ENCODE data around the gene HIC1. TPM values are rescaled to one million over a fixed set of nuclear protein-coding genes. Genes with fewer than 3 reads are reported as not detected.
A peak's percentile ranks its signal among the peaks of the same experiment; 100 is the strongest.

Gene HIC1
- total and polyA plus RNA-seq, 9 of the 15 experiments (the other 6 are each of a cell fraction or from before 2014, with no cell fraction given) = 0.01 to 2.5 (median 0.18) TPM

DNA sequence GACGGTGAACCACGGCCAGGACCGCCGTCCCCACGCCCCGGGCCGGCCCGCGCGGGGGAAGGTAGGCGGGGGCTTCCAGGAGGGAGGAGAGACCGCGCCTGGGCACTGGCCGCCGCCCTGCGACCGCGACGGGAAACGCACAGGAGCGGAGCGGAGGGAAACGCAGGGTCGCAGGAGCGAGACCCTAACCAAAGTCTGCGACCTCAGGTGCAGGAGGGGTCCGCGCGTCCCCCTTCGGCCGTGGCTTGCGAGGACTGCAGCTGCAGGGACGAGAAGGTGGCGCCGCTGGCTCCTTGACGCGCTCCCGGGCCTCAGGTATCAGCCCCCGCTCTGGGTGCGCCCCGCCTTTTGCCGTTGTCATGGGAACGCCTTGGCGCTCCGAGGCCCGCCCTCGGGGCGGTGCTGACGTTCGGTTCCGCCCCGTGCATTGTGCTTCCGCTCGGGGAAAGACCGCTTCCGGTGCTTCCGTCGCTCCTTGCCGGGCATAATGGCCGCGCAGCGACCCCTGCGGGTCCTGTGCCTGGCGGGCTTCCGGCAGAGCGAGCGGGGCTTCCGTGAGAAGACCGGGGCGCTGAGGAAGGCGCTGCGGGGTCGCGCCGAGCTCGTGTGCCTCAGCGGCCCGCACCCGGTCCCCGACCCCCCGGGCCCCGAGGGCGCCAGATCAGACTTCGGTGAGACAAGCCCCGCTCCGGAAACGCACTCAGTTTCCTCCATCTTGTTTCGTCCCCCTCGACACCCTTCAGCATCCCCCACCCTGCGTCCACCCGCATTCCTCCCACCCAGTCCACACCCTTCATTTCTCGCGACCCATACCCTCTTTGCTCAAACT is 13.1 kb upstream of the HIC1 start, which contains the start of gene OVCA2 (continued):
- TF ChIP-seq ESRRA (IDR thresholded peaks at IDR 0.05; ENCODE audit: borderline replicate concordance, low read depth) (peak; percentile 17; the same call in 1 of the 2 replicates), SREBF1 (IDR thresholded peaks at IDR 0.05; ENCODE audit: borderline replicate concordance, low read depth, low read length) (no peak), ADNP (tag; IDR thresholded peaks at IDR 0.05) (no peak), SIN3B (IDR thresholded peaks at IDR 0.05; ENCODE audit: low read depth) (peak; percentile 75)
- TF ChIP-seq, protein P1, sequence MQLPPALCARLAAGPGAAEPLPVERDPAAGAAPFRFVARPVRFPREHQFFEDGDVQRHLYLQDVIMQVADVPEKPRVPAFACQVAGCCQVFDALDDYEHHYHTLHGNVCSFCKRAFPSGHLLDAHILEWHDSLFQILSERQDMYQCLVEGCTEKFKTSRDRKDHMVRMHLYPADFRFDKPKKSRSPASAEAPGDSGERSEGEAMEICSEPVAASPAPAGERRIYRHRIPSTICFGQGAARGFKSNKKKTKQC (CRISPR knock-in tag; IDR thresholded peaks at IDR 0.05) = no peak

DNA sequence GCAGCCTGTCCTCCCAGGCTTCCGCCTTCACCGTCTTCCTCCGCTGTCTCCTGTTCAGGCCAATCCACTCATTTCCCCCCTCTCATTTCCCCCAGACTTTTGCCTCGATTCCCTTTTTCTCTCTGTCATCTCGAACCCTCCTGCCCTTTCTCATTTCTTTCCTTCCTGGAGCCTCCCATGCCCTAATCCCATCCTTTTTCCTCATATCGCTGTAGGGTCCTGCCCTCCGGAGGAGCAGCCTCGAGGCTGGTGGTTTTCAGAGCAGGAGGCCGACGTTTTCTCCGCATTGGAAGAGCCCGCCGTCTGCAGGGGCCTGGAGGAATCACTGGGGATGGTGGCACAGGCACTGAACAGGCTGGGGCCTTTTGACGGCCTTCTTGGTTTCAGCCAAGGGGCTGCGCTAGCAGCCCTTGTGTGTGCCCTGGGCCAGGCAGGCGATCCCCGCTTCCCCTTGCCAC is 12.5 kb upstream of the HIC1 start:
- Histone ChIP-seq H3K27ac (ENCODE audit: extremely low read depth, low read depth, low read length) (peak overlapping the region; percentile 89), H3K4me1 (replicated peaks in 1 of 2; ENCODE audit: control insufficient read depth in 2 of 2, insufficient read depth in 2 of 2, low read length in 2 of 2) (peaks cover 3 to 20% of the 10 kb centered on the region in 2 experiments; a peak in 4 of 5 replicates), H3K4me2 (ENCODE audit: insufficient read depth, low read length) (peak overlapping the region; percentile 81), H3K79me2 (ENCODE audit: control insufficient read depth, insufficient read depth, low read length) (peaks cover 14% of the 10 kb centered on the region), H3K9ac (ENCODE audit: insufficient read depth in 1 of 2, low read depth in 2 of 2, low read length in 2 of 2) (peak overlapping the region; percentile 86 to 92), H3K27me3 (ENCODE audit: control insufficient read depth in 2 of 2, insufficient read depth in 2 of 2, low read length in 2 of 2) (no peaks in the 10 kb centered on the region), H3K9me3 (replicated peaks; ENCODE audit: control insufficient read depth, insufficient read depth, low read depth, low read length) (no peaks in the 10 kb centered on the region), H2AFZ (ENCODE audit: low read depth, low read length) (peak overlapping the region; percentile 85), H3K9me1 (ENCODE audit: control insufficient read depth, insufficient read depth, low read length) (no peaks in the 10 kb centered on the region), H4K20me1 (replicated peaks; ENCODE audit: control insufficient read depth, insufficient read depth, low read length) (no peaks in the 10 kb centered on the region), H3K4me3 (peak overlapping the region; percentile 67), H3K36me3 (ENCODE audit: control insufficient read depth, insufficient read depth, low read length) (peaks cover 25% of the 10 kb centered on the region; the same call in 2 of the 3 replicates)
- BruUV-seq (replicated peaks) = no TSS peak
- POLR2A ChIA-PET = interaction anchor here (0.7 kb wide), 1 partner anchor 172 kb away, joined by 3 read pairs; no protein-coding TSS in a partner anchor
- peak; percentile 22 to 49 (median 34) for DNase-seq (ENCODE audit: extremely low read depth in 1 of 4, low spot score in 3 of 4)
- ATAC-seq = peak; percentile 70
- FAIRE-seq = no peak
- WGBS (ENCODE audit: insufficient coverage, low coverage, missing lambda C conversion rate) = 18% methylated on average over 16 of the region's 17 CpGs
- CTCF ChIA-PET (ENCODE audit: low intra/inter-chr PET ratio) = no interaction called here
- intact Hi-C loops (cut with micrococcal nuclease) = no loop called here
- in situ Hi-C loops (cut with MboI) = no loop called here
- TF ChIP-seq TFAM (CRISPR knock-in tag; conservative IDR thresholded peaks at IDR 0.05) = no peak
- peak; percentile 66; the same call in 1 of the 2 replicates for TF ChIP-seq SMARCA5 (IDR thresholded peaks at IDR 0.05)
- 0 out of 4 replicates have a peak, but pooled peaks of 1 of the 2 experiments have one; percentile 5 for TF ChIP-seq TRIM24 (IDR thresholded peaks at IDR 0.05)
- 0 out of 2 replicates have a peak, but pooled peaks have one; percentile 65 for TF ChIP-seq HDGF (IDR thresholded peaks at IDR 0.05)
- TF ChIP-seq THRAP3 (IDR thresholded peaks at IDR 0.05; ENCODE audit: borderline replicate concordance) = peak; percentile 67; the same call in 1 of the 2 replicates
- TF ChIP-seq SRSF9 (IDR thresholded peaks at IDR 0.05; ENCODE audit: borderline replicate concordance, low read depth, low read length) = no peak
- no peak for TF ChIP-seq RBM25 (IDR thresholded peaks at IDR 0.05; ENCODE audit: low read depth, low read length, severe bottlenecking)
- TF ChIP-seq ARID1B (IDR thresholded peaks at IDR 0.05) = 0 out of 2 replicates have a peak, but pooled peaks have one; percentile 38
- peak; percentile 50; the same call in 1 of the 2 replicates for TF ChIP-seq BCOR (IDR thresholded peaks at IDR 0.05)
- TF ChIP-seq, protein P2, sequence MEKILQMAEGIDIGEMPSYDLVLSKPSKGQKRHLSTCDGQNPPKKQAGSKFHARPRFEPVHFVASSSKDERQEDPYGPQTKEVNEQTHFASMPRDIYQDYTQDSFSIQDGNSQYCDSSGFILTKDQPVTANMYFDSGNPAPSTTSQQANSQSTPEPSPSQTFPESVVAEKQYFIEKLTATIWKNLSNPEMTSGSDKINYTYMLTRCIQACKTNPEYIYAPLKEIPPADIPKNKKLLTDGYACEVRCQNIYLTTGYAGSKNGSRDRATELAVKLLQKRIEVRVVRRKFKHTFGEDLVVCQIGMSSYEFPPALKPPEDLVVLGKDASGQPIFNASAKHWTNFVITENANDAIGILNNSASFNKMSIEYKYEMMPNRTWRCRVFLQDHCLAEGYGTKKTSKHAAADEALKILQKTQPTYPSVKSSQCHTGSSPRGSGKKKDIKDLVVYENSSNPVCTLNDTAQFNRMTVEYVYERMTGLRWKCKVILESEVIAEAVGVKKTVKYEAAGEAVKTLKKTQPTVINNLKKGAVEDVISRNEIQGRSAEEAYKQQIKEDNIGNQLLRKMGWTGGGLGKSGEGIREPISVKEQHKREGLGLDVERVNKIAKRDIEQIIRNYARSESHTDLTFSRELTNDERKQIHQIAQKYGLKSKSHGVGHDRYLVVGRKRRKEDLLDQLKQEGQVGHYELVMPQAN (IDR thresholded peaks at IDR 0.05; ENCODE audit: borderline replicate concordance) = peak; percentile 57; the same call in 1 of the 2 replicates
- no peak for TF ChIP-seq MYC (IDR thresholded peaks at IDR 0.05; ENCODE audit: low read depth, low read length)
- TF ChIP-seq MYC (CRISPR knock-in tag; IDR thresholded peaks at IDR 0.05; ENCODE audit: borderline replicate concordance, low read depth) = 0 out of 2 replicates have a peak, but pooled peaks have one; percentile 32

All from K562 (cell line).